Muscle of back (tissue), 11 donors: ENCODE results near the gene GRWD1. TPM values are rescaled to one million over a fixed set of nuclear protein-coding genes. Genes with fewer than 3 reads are reported as not detected.

Experiments used
- DNase-seq, 3 donors: peaks; one replicate each; pipeline versions ENCODE4 v3.0.0 to v3.0.0-alpha.2; 2013
- polyA plus RNA-seq, 10 donors: library from polyadenylated mRNA; unstranded; fragments of 120-200 nt; gene quantifications; one replicate each; pipeline ENCODE4 v1.2.1, GENCODE V29; 2013; ENCODE audit not compliant: insufficient read length in 10 of 10

Gene GRWD1
- polyA plus RNA-seq, 10 donors = 14.9 to 27.8 (median 22.3) TPM

GRCh38 chr19:48455171-48455907, 9.6 kb downstream of the GRWD1 start, which contains the start of gene KCNJ14:
KCNJ14 (plus strand) TSS chr19:48455574; CDS start chr19:48461725, 6,151 bp downstream.
- no peak for DNase-seq

- DNase-seq = no peak
Observed at GRCh38 chr19:48455908-48456562, 10.3 kb downstream of the GRWD1 start.

DNA sequence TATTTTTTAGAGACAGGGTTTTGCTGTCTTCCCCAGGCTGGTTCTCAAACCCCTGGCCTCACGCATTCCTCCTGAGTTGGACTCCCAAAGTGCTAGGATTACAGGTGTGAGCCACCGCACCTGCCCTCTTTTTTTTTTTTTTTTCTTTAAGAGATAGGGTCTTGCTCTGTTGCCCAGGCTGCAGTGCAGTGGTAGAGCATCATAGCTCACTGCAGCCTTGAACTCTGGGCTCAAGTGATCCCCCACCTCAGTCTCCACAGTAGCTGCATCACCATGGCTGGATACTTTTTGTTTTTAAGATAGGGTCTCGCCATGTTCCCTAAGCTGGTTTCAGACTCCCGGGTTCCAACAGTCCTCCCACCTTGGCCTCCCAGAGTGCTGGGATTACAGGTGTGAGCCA, 11.1 kb downstream of the GRWD1 start:
- no peak for DNase-seq

DNA sequence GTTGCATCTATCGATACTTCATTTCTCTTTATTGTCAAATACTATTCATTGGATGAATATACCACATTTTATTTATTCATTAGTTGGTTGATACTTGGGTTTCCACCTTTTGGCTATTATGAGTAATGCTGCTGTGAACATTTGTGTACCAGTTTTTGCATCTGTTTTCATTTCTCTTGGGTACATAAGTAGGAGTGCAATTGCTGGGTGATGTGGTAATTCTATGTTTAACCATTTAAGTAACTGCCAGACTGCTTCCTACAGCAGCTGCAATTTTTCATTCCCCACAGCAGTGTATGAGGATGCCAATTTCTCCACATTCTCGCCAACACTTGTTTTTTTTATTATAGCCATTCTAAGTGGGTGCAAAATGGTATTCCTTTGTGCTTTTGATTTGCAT, 12.2 kb downstream of the GRWD1 start:
- no peak for DNase-seq

GRCh38 chr19:48461651-48461981, 15.8 kb downstream of the GRWD1 start:
- DNase-seq = no peak

DNA sequence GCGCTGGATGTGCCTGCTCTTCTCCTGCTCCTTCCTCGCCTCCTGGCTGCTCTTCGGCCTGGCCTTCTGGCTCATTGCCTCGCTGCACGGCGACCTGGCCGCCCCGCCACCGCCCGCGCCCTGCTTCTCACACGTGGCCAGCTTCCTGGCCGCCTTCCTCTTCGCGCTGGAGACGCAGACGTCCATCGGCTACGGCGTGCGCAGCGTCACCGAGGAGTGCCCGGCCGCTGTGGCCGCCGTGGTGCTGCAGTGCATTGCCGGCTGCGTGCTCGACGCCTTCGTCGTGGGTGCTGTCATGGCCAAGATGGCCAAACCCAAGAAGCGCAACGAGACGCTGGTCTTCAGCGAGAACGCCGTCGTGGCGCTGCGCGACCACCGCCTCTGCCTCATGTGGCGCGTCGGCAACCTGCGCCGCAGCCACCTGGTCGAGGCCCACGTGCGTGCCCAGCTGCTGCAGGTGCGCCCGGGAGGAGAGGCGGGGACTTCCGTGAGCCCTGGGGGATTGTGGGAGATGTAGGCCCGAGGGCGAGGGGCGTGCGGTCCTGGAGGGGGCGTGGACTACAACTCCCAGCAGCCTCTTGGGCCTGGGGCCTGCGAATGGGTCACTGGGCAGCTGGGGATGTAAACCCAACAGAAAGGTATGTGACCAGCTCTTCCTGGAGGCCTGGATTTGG, 16.3 kb downstream of the GRWD1 start:
- DNase-seq = no peak

- DNase-seq = no peak
Observed at GRCh38 chr19:48465215-48465614, 19.4 kb downstream of the GRWD1 start.

GRCh38 chr19:48466561-48467325, 21.0 kb downstream of the GRWD1 start:
- DNase-seq = no peak

DNA sequence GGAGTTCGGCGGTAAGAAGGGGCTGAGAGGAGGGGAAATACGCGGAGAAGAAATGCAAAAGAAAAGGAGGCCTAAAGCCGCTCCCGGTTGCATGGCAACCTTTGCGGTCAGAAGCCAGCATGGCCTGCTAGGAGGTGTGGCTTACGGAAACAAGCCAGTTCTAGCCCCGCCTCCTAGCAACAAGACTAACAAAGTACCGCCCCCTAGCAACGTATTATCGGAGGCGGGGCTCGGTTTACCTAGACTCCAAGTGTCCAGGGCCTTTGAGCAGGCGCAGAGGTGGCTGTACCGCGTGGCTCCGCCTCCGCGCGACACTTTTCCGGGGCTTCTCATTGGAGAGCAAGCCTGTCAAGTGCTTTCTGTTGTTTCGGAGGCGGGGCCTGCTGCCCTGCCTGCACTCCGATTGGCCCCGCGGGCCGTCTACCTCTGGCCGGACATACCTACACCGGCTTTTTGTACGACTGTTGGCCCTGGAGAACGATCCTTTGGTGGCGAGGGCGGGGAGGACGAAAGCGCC, 23.0 kb downstream of the GRWD1 start:
- DNase-seq = peak; percentile 100

DNA sequence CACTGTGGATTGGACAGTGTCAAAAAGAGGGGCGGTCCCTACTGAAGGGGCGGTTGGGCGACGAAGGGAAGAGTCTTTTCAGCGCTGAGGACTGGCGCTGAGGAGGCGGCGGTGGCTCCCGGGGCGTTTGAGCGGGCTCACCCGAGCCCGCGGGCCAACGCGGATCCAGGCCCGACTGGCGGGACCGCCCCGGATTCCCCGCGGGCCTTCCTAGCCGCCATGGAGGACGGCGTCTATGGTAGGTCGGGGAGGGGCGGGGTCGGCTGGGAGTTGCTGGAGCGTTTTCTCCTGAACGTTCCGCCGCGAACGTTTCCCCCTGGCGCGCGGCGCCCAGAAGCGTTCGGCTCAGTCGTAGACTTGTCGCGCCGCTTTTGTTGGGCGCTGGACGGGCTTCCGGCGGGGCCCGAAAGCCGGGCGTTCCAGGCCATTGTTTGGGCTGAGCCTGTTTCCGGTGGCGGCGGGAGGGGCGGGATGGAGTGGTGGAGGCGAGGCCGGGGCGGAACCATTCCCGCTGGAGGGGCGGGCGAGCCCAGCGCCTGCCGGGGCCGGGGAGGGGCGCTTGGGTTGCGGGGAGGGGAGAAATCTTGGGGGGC, 23.6 kb downstream of the GRWD1 start, which contains the start of gene CYTH2:
Gene CYTH2, plus strand, starts transcription at position 81 of the 593 bp plus-strand sequence. Its CDS starts 139 bp downstream, at position 220.
- peak; percentile 79 to 94 (median 85) for DNase-seq

GRCh38 chr19:48469934-48470680, 24.3 kb downstream of the GRWD1 start:
- no peak for DNase-seq

GRCh38 chr19:48470856-48471255, 25.1 kb downstream of the GRWD1 start:
- DNase-seq = no peak

DNA sequence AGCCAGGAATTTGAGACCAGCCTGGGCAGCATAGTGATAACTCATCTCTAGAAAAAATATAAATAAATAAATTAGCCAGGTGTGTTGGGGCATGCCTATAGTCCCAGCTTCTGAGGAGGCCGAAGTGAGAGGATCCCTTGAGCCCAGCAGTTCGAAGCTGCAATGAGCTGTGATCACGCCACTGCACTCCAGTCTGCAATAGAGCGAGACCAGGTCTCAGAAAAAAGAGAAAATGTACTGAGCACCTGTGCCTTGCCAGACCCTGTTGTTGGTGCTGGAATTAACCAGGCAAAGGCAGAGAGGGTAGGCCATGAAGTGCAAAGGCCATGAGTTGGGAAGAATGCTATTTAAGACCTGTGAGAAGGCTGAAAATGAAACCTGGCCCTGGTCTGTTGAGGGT, 26.1 kb downstream of the GRWD1 start:
- DNase-seq = no peak

GRCh38 chr19:48473161-48473966, 27.6 kb downstream of the GRWD1 start:
- DNase-seq = no peak

DNA sequence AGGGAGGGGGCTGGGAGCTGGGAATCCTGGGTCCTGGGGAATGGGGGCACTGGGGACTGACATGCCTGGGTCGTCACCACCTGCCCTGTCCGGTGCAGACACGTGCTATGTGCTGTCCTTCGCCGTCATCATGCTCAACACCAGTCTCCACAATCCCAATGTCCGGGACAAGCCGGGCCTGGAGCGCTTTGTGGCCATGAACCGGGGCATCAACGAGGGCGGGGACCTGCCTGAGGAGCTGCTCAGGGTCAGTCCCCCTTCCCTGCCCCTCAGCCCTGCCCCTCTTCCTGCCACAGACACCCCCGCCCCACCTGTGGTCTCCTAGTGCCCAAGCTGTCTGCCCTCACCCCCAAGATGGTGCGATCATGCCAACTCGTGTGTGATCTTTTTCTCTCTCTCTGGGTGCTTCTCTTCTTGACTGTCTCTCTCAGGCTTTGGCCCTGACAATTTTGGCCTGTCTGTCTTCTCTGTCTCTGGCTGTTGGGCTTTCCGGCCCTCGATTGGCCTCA, 28.4 kb downstream of the GRWD1 start:
- DNase-seq = no peak

- DNase-seq = no peak
Observed at GRCh38 chr19:48475369-48476068, 29.7 kb downstream of the GRWD1 start.

DNA sequence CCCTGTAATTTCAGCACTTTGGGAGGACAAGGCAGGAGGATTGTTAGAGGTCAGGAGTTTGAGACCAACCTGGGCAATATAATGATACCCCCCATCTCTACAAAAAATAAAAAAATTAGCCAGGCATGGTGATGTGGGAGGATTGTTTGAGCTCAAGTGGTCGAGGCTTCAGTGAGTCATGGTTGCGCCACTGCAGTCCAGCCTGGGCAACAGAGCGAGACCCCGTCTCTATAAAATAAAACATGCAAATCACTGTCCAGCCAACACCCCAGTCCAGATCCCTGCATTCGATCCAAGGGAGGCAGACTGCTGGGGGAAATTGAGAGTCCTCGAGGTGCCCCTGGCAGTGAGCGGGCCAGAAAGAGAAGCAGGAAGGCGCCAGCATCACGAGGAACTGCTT, 30.4 kb downstream of the GRWD1 start:
- DNase-seq = no peak

DNA sequence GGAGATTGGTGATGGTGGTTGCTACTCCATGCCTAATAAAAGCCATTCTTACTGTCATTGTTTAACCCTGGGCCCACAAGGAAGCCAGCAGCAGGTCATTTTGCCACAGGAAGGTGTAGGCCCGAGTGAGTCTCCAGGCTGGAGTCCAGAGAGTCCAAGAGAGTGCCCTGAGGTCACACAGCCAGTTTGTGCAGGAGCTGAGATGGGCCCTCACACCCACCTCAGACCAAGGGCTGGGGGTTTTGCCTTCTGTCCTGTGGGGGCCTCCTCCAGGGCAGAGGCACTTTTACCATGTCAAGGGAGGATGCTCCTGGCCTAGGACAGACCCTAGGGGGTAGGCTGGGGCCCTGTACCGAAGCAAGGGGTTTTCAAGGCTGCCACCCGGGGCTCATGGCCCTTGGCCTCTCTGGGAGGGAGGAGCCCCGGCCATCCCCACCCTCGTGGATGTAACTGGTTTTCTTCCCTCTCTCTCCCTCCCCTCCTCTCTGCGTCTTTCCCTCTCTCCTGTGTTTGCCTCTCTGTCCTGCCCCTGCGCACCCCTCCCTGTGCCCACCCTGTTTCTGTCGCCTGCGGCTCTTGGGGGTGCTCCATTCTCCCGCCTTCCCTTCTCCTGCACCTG, 31.4 kb downstream of the GRWD1 start:
- no peak for DNase-seq
